DMS79 treated with DMSO at 0.1 percent for 48 hours (cell line): ENCODE measurements around the gene NAV2.

Experiments used
- DNase-seq: peaks from one replicate; lab custom pipeline; 2025; lab: John Stamatoyannopoulos, UW

NAV2 gene

GRCh38 chr11:19805827-19806226 lies 93.2 kb downstream of the NAV2 start:
- DNase-seq: no peak

DNA sequence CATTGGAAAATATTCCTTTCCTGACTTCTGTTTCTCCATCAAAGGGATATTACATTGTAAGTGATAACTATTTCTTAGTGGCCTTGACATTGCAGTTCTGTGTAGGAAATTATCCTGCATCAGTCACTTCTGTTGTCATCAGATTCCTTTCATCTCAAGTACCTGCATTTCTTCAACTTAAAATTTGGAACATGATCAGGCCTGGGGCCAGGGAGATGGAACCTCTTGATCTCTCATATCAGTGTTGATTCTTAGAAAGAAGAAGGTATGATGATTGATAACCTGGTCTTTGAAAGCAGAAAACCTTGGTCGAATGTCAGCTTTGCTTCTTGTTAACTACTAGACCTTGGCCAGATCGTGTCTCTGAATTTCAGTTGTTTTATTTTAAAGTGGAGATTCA lies 93.6 kb downstream of the NAV2 start:
- DNase-seq: no peak

GRCh38 chr11:19808076-19808911 lies 95.7 kb downstream of the NAV2 start:
- DNase-seq: peak; percentile 25

DNA sequence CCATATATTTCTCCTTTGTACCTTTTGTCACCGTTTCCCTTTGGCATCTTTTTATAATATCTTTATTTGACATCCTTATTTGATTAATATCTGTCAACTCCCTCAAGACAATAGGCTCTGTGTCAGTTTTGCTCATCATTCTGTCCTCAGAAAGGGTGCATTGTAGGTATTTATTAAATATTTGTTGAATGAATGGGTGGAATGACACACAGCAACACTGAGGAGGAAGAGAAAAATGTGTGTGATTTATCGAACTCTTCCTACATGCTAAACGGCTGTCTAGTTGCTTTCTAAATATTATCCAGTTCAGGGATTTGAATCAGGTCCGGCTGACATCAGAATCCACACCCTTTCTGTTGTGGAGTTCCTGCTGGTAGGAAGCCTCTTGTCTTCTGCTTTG lies 98.2 kb downstream of the NAV2 start:
- DNase-seq: no peak

- no peak for DNase-seq
These were observed 98.7 kb downstream of the NAV2 start for GRCh38 chr11:19811380-19811779.

- no peak for DNase-seq
These were observed 99.5 kb downstream of the NAV2 start for GRCh38 chr11:19812096-19812495.

GRCh38 chr11:19812710-19813109 lies 100.1 kb downstream of the NAV2 start:
- no peak for DNase-seq

- DNase-seq: no peak
These were observed 100.7 kb downstream of the NAV2 start for GRCh38 chr11:19813158-19813879.

- DNase-seq: peak; percentile 29
These were observed 101.8 kb downstream of the NAV2 start for GRCh38 chr11:19814421-19814820.

GRCh38 chr11:19816040-19816439 lies 103.4 kb downstream of the NAV2 start:
- no peak for DNase-seq

DNA sequence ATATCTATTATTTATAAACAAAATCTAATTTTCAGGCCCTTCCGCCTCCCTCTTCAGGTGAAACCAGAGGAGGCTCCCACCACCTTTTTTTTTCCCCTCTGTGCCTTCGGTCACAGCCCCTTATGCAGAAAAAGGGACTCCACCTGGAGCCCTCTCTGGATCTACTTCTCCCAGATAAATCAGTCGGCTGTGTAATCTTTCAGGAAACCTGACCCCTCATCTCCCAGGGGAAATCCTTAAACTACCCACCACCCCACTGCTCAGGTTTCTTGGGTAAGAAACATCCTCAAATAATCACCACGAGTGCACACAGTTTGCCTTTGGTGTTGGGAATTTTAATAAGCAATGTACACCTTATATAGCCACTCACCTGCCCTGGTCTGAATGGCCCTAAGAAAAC lies 104.2 kb downstream of the NAV2 start:
- peak; percentile 52 for DNase-seq

GRCh38 chr11:19817265-19817851 lies 104.7 kb downstream of the NAV2 start:
- DNase-seq: peak; percentile 22

- no peak for DNase-seq
These were observed 105.2 kb downstream of the NAV2 start for GRCh38 chr11:19817870-19818269.

DNA sequence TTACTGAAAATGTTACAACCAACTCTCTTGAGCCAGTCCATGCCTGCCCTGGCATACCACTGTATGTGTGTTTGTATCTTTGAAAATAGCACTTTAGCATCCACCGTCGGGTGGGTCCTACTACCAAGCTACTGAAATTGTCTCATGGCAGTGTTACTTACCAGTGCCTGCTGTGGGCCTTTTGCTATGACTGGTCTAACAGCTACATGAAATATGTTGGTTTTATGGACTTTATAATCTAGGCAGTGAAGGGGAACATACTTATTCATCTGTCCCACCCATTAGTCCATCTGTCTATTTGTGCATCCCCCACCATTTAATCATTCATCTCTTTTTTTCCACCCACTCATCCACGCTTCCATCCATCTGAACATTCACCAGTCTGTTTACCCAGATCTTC lies 106.0 kb downstream of the NAV2 start:
- peak; percentile 45 for DNase-seq

GRCh38 chr11:19819148-19819547 lies 106.5 kb downstream of the NAV2 start:
- DNase-seq: peak; percentile 80

DNA sequence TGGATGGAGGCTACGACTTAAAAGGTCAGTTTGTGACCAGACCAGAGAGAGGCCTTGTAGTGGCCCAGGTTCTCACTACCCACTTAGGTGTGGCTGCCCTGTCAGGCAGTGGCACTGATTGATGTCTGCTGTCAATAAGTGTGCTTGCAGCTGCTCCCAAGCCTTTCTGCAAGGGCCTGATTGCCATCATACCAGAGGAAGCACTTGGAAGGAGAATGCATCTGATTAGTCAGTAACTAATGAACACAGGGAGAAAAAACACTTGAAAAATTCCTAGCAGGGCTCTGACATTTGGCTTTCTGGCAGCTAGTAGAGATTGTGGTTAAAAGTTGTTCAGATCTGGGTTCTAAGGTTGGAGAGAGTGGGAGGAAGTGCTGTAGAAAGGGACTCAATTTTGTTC lies 107.5 kb downstream of the NAV2 start:
- peak; percentile 86 for DNase-seq

- DNase-seq: no peak
These were observed 108.8 kb downstream of the NAV2 start for GRCh38 chr11:19821412-19821875.

- DNase-seq: no peak
These were observed 109.4 kb downstream of the NAV2 start for GRCh38 chr11:19821993-19822392.

DNA sequence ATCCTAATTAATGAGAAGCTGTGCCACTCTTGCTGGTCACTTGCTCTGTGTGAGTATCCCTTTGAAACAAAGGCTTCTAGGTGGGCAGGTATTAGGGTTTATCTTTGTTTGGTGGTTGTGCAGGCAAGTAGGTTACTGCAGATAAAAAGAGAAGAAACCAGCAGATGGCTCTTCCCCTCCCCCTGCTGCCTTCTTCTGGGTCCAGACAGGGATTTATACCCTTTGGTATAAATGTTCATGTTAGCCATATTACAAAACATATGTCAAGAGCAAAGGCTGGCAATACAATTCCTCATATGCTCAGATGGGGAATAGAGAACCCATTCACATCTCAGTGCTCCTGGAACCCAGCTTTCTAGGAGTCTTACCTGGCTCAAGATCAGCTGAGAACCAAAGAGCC lies 109.9 kb downstream of the NAV2 start:
- DNase-seq: no peak

DNA sequence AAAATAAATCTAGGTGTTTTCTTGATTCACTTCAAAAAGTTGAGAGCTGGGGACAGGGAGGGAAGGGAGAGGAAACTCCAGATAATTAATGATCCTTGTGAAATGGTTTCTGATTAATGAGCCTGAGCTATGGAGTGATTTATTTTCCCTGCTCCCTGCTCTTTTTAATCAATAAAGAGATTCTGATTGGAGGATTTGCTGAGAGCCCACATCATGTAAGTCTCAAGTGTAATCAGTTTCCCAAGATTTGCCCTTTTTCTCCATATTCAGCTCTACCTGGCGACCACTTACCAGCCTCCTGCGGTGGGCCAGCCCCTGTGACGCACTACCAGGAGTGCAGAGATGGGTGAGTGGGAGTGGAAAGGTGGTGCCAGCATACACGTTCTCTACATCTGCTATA lies 114.0 kb downstream of the NAV2 start:
- no peak for DNase-seq

GRCh38 chr11:19827399-19828135 lies 114.9 kb downstream of the NAV2 start:
- no peak for DNase-seq
